ENCODE measurements around the gene TAGLN.

TAGLN gene

GRCh38 chr11:117195761-117196160, 3.4 kb upstream of the TAGLN start:
- WGBS, 2 experiments (ENCODE audit: insufficient coverage in 2 of 2), result 94 to 95% methylated on average over 19 of the region's 19 CpGs
- Histone ChIP-seq H3K4me3 (ENCODE audit: extremely low read depth, insufficient read depth, low read length, poor library complexity, severe bottlenecking) (no peak overlapping the region), H3K36me3 (ENCODE audit: control insufficient read depth, insufficient read depth, low read length) (peaks cover 28% of the 10 kb centered on the region)

DNA sequence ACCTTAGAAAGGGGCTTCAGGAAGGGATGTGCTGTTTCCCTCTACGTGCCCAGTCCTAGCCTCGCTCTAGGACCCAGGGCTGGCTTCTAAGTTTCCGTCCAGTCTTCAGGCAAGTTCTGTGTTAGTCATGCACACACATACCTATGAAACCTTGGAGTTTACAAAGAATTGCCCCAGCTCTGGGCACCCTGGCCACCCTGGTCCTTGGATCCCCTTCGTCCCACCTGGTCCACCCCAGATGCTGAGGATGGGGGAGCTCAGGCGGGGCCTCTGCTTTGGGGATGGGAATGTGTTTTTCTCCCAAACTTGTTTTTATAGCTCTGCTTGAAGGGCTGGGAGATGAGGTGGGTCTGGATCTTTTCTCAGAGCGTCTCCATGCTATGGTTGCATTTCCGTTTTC, 2.2 kb upstream of the TAGLN start:
- Histone ChIP-seq H3K27ac (ENCODE audit: low read depth, low read length, severe bottlenecking) (no peak overlapping the region), H3K4me3 (ENCODE audit: extremely low read depth, insufficient read depth, low read length, poor library complexity, severe bottlenecking) (no peak overlapping the region), H3K36me3 (ENCODE audit: control insufficient read depth, insufficient read depth, low read length) (peaks cover 28% of the 10 kb centered on the region), H3K9me3 (ENCODE audit: control insufficient read depth, low read length) (no peaks in the 10 kb centered on the region), H3K4me1 (ENCODE audit: control insufficient read depth, insufficient read depth, low read length, poor library complexity, severe bottlenecking) (peaks cover 23% of the 10 kb centered on the region)
- 90 to 98% methylated on average over 2 to 5 of the region's 7 CpGs for WGBS, 2 experiments (ENCODE audit: insufficient coverage in 2 of 2)

More at GRCh38 chr11:117195761-117196160, 3.4 kb upstream of the TAGLN start:
- H3K27ac ChIP-seq (ENCODE audit: low read depth, low read length, severe bottlenecking), result no peak overlapping the region
- no peaks in the 10 kb centered on the region for H3K9me3 ChIP-seq (ENCODE audit: control insufficient read depth, low read length)
- H3K4me1 ChIP-seq (ENCODE audit: control insufficient read depth, insufficient read depth, low read length, poor library complexity, severe bottlenecking), result peaks cover 13% of the 10 kb centered on the region

DNA sequence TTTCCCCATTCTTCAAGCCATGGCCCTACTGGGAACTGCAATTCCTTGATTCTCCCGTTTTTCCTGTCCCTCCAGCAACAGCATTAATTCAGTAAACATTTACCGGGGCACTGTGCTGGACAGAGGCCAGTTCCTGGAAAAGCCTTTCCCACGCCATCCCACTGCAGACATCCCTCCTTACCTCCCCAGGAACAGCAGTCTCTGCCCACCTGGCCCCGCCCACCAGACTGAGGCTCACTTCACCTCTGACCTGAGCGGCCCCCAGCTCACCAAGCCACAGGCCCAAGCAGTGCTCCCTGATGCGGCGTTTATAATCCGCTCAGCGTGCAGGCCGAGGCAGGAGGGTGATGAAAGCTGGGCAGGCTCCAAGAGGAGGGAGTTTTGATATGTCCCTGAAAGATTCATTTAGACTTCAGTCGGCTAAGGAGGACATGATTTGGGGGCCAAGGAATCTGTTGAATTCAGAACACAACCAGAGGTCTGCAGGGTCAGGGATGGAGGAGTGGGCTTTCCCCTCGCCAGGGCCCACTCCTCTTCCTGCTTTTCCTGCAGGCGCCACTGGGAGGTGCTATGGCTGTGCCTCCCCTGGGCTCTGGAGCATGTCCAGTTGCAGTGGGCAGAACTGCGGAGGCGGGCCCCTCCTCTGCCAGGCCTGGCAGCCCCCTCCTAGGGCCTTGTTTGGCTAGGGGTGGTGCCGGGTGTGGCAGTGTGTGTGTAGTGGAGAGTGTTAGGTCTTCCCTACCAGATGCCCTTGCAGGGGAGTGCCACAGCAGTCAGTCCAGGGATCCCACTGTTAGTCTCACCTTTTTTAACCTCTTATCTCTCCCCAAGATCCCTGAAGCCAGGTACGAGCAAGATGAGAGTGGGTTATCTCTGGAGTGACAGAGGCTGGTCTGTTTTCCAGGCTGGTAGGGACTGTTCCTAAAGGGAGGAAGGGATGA, 1.4 kb upstream of the TAGLN start:
- Histone ChIP-seq H3K4me1 (ENCODE audit: control insufficient read depth, insufficient read depth, low read length, poor library complexity, severe bottlenecking) (peaks cover 31% of the 10 kb centered on the region), H3K36me3 (ENCODE audit: control insufficient read depth, insufficient read depth, low read length) (peaks cover 32% of the 10 kb centered on the region), H3K9me3 (ENCODE audit: control insufficient read depth, low read length) (no peaks in the 10 kb centered on the region), H3K27ac (ENCODE audit: low read depth, low read length, severe bottlenecking) (peak overlapping the region; percentile 83), H3K4me3 (ENCODE audit: extremely low read depth, insufficient read depth, low read length, poor library complexity, severe bottlenecking) (no peak overlapping the region)
- 71 to 83% methylated on average over 9 to 11 of the region's 17 CpGs for WGBS, 2 experiments (ENCODE audit: insufficient coverage in 2 of 2)

GRCh38 chr11:117198613-117199012, 557 bp upstream of the TAGLN start:
- 67 to 100% methylated on average over 1 of the region's 4 CpGs for WGBS, 2 experiments (ENCODE audit: insufficient coverage in 2 of 2)
- Histone ChIP-seq H3K27ac (ENCODE audit: low read depth, low read length, severe bottlenecking) (peak overlapping the region; percentile 83), H3K4me3 (ENCODE audit: extremely low read depth, insufficient read depth, low read length, poor library complexity, severe bottlenecking) (peak overlapping the region; percentile 51), H3K9me3 (ENCODE audit: control insufficient read depth, low read length) (no peaks in the 10 kb centered on the region), H3K36me3 (ENCODE audit: control insufficient read depth, insufficient read depth, low read length) (peaks cover 32% of the 10 kb centered on the region), H3K4me1 (ENCODE audit: control insufficient read depth, insufficient read depth, low read length, poor library complexity, severe bottlenecking) (peaks cover 39% of the 10 kb centered on the region)

GRCh38 chr11:117199916-117200812, 994 bp downstream of the TAGLN start:
- Histone ChIP-seq H3K27ac (ENCODE audit: low read depth, low read length, severe bottlenecking) (peak overlapping the region; percentile 83), H3K36me3 (ENCODE audit: control insufficient read depth, insufficient read depth, low read length) (peaks cover 42% of the 10 kb centered on the region), H3K4me3 (ENCODE audit: extremely low read depth, insufficient read depth, low read length, poor library complexity, severe bottlenecking) (peak overlapping the region; percentile 51), H3K4me1 (ENCODE audit: control insufficient read depth, insufficient read depth, low read length, poor library complexity, severe bottlenecking) (peaks cover 54% of the 10 kb centered on the region), H3K9me3 (ENCODE audit: control insufficient read depth, low read length) (no peaks in the 10 kb centered on the region)
- WGBS, 2 experiments (ENCODE audit: insufficient coverage in 2 of 2), result 17 to 19% methylated on average over 6 of the region's 13 CpGs

- H3K9me3 ChIP-seq (ENCODE audit: control insufficient read depth, low read length), result no peaks in the 10 kb centered on the region
- H3K27ac ChIP-seq (ENCODE audit: low read depth, low read length, severe bottlenecking), result no peak overlapping the region
- H3K36me3 ChIP-seq (ENCODE audit: control insufficient read depth, insufficient read depth, low read length), result peaks cover 46% of the 10 kb centered on the region
- peak overlapping the region; percentile 51 for H3K4me3 ChIP-seq (ENCODE audit: extremely low read depth, insufficient read depth, low read length, poor library complexity, severe bottlenecking)
- H3K4me1 ChIP-seq (ENCODE audit: control insufficient read depth, insufficient read depth, low read length, poor library complexity, severe bottlenecking), result peaks cover 59% of the 10 kb centered on the region
- 66 to 73% methylated on average over 9 to 12 of the region's 12 CpGs for WGBS, 2 experiments (ENCODE audit: insufficient coverage in 2 of 2)
Observed at GRCh38 chr11:117200813-117201657, 1.9 kb downstream of the TAGLN start.

- H3K27ac ChIP-seq (ENCODE audit: low read depth, low read length, severe bottlenecking), result no peak overlapping the region
- no peaks in the 10 kb centered on the region for H3K9me3 ChIP-seq (ENCODE audit: control insufficient read depth, low read length)
- 79 to 97% methylated on average over 8 to 10 of the region's 14 CpGs for WGBS, 2 experiments (ENCODE audit: insufficient coverage in 2 of 2)
- H3K4me1 ChIP-seq (ENCODE audit: control insufficient read depth, insufficient read depth, low read length, poor library complexity, severe bottlenecking), result peaks cover 59% of the 10 kb centered on the region
- peak overlapping the region; percentile 51 for H3K4me3 ChIP-seq (ENCODE audit: extremely low read depth, insufficient read depth, low read length, poor library complexity, severe bottlenecking)
- peaks cover 46% of the 10 kb centered on the region for H3K36me3 ChIP-seq (ENCODE audit: control insufficient read depth, insufficient read depth, low read length)
Observed at GRCh38 chr11:117201658-117202305, 2.6 kb downstream of the TAGLN start.

GRCh38 chr11:117202386-117203068, 3.4 kb downstream of the TAGLN start:
- peaks cover 46% of the 10 kb centered on the region for H3K36me3 ChIP-seq (ENCODE audit: control insufficient read depth, insufficient read depth, low read length)
- H3K9me3 ChIP-seq (ENCODE audit: control insufficient read depth, low read length), result no peaks in the 10 kb centered on the region
- H3K4me1 ChIP-seq (ENCODE audit: control insufficient read depth, insufficient read depth, low read length, poor library complexity, severe bottlenecking), result peaks cover 59% of the 10 kb centered on the region
- peak overlapping the region; percentile 41 for H3K27ac ChIP-seq (ENCODE audit: low read depth, low read length, severe bottlenecking)
- H3K4me3 ChIP-seq (ENCODE audit: extremely low read depth, insufficient read depth, low read length, poor library complexity, severe bottlenecking), result peak overlapping the region; percentile 51
- WGBS, 2 experiments (ENCODE audit: insufficient coverage in 2 of 2), result 90 to 92% methylated on average over 5 to 7 of the region's 7 CpGs

GRCh38 chr11:117203069-117203407, 3.9 kb downstream of the TAGLN start:
- H3K36me3 ChIP-seq (ENCODE audit: control insufficient read depth, insufficient read depth, low read length), result peaks cover 46% of the 10 kb centered on the region
- 97 to 100% methylated on average over 9 to 10 of the region's 10 CpGs for WGBS, 2 experiments (ENCODE audit: insufficient coverage in 2 of 2)
- peaks cover 58% of the 10 kb centered on the region for H3K4me1 ChIP-seq (ENCODE audit: control insufficient read depth, insufficient read depth, low read length, poor library complexity, severe bottlenecking)
- no peak overlapping the region for H3K27ac ChIP-seq (ENCODE audit: low read depth, low read length, severe bottlenecking)
- peak overlapping the region; percentile 51 for H3K4me3 ChIP-seq (ENCODE audit: extremely low read depth, insufficient read depth, low read length, poor library complexity, severe bottlenecking)
- H3K9me3 ChIP-seq (ENCODE audit: control insufficient read depth, low read length), result no peaks in the 10 kb centered on the region

Measured in mesodermal cell (in vitro differentiated cells).